ENCODE data around the gene LTA4H.

GRCh38 chr12:96040305-96041133 lies 5.1 kb upstream of the LTA4H start:
- TF ChIP-seq CTCF (IDR thresholded peaks at IDR 0.05) = no peak
- no peak for TF ChIP-seq POLR2A (IDR thresholded peaks at IDR 0.05)

Data from esophagus squamous epithelium (tissue), 4 donors.